ENCODE measurements around the gene RABL6.

DNA sequence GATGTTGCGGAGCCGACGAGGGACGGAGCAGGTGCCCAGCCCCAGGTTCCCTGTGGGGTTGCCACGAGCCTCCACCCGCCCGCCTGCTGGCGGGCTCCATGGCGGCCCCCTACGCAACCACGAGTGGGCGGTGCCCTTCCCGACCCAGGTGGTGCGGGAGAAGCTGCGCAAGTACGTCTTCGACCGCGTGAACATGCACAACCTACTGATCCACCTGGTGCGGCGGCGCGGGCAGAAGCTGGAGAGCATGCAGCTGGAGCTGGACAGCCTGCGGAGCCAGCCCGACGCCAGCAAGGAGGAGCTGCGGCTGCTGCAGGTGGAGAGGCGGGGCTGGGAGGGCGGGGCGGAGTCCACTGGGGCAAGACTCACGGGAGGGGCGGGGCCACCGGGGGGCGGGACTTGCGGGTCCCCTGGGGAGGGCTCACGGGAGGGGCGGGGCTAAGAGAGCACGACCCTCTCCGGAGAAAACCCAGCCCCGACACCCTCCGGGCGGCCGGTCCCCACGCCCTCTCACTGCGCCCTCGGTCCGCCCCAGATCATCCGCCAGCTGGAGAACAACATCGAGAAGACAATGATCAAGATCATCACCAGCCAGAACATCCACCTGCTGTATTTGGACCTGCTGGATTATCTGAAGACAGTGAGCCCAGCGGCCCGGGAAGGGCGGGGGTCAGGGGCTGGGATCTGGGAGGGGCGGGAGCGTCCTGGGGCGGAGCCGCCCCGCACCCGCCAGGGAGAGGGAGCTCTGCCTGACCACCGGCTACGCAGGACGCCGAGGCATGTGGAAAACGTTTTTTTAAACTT is 7.7 kb upstream of the RABL6 start:
- TF ChIP-seq, protein P1, sequence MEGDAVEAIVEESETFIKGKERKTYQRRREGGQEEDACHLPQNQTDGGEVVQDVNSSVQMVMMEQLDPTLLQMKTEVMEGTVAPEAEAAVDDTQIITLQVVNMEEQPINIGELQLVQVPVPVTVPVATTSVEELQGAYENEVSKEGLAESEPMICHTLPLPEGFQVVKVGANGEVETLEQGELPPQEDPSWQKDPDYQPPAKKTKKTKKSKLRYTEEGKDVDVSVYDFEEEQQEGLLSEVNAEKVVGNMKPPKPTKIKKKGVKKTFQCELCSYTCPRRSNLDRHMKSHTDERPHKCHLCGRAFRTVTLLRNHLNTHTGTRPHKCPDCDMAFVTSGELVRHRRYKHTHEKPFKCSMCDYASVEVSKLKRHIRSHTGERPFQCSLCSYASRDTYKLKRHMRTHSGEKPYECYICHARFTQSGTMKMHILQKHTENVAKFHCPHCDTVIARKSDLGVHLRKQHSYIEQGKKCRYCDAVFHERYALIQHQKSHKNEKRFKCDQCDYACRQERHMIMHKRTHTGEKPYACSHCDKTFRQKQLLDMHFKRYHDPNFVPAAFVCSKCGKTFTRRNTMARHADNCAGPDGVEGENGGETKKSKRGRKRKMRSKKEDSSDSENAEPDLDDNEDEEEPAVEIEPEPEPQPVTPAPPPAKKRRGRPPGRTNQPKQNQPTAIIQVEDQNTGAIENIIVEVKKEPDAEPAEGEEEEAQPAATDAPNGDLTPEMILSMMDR (IDR thresholded peaks at IDR 0.05; ENCODE audit: insufficient read depth, low read length) = no peak
- TF ChIP-seq REST (IDR thresholded peaks at IDR 0.05; ENCODE audit: insufficient replicate concordance, low read depth) (no peak), POLR2AphosphoS5 (IDR thresholded peaks at IDR 0.05; ENCODE audit: low read depth) (peak; percentile 76)
